Rectal smooth muscle tissue (tissue), 1 donor: Measurements from ENCODE around the gene TRH.

Source experiments
- H3K27ac ChIP-seq: one replicate; pipeline ENCODE4 v1.7.0; 2013; ENCODE audit warnings: low read depth, low read length, inconsistent platforms
- H3K27me3 ChIP-seq: one replicate; pipeline ENCODE4 v1.7.0; 2013; ENCODE audit warnings: low read length; ENCODE audit not compliant: control insufficient read depth, insufficient read depth
- H3K36me3 ChIP-seq: one replicate; pipeline ENCODE4 v1.7.0; 2013; ENCODE audit warnings: low read length; ENCODE audit not compliant: control insufficient read depth, insufficient read depth
- H3K4me1 ChIP-seq: one replicate; pipeline ENCODE4 v1.7.0; 2013; ENCODE audit warnings: low read length; ENCODE audit not compliant: control insufficient read depth, insufficient read depth
- H3K4me3 ChIP-seq: one replicate; pipeline ENCODE4 v1.7.0; 2013; ENCODE audit warnings: low read length
- H3K9ac ChIP-seq: one replicate; pipeline ENCODE4 v1.7.0; 2013; ENCODE audit warnings: low read length

TRH gene

GRCh38 chr3:129974564-129974832, at the start of gene TRH:
Gene TRH (plus strand): TSS chr3:129974720. CDS start chr3:129975817, 1,097 bp downstream.
- no peak within 1 kb of the TSS for H3K9ac ChIP-seq

GRCh38 chr3:129927072-129927471, 47.4 kb upstream of the TRH start:
- no peaks in the 10 kb centered on the region for H3K27me3 ChIP-seq
- H3K36me3 ChIP-seq: no peaks in the 10 kb centered on the region
- H3K4me3 ChIP-seq: no peak overlapping the region
- no peak overlapping the region for H3K27ac ChIP-seq
- no peak overlapping the region for H3K9ac ChIP-seq
- H3K4me1 ChIP-seq: no peaks in the 10 kb centered on the region

More at GRCh38 chr3:129974564-129974832, at the start of gene TRH:
- H3K27me3 ChIP-seq: peaks cover 26% of the 10 kb centered on the region
- no peaks in the 10 kb centered on the region for H3K36me3 ChIP-seq
- H3K4me1 ChIP-seq: no peaks in the 10 kb centered on the region
- H3K27ac ChIP-seq: no peak within 1 kb of the TSS
- peak within 1 kb of the TSS; percentile 41 for H3K4me3 ChIP-seq

GRCh38 chr3:129929383-129929782, 45.1 kb upstream of the TRH start:
- Histone ChIP-seq H3K4me1 (no peaks in the 10 kb centered on the region), H3K27ac (no peak overlapping the region), H3K36me3 (no peaks in the 10 kb centered on the region), H3K4me3 (no peak overlapping the region), H3K9ac (no peak overlapping the region), H3K27me3 (no peaks in the 10 kb centered on the region)

GRCh38 chr3:129933471-129933870, 41.0 kb upstream of the TRH start:
- no peak overlapping the region for H3K9ac ChIP-seq
- H3K4me1 ChIP-seq: no peaks in the 10 kb centered on the region
- H3K27ac ChIP-seq: no peak overlapping the region
- no peak overlapping the region for H3K4me3 ChIP-seq
- no peaks in the 10 kb centered on the region for H3K27me3 ChIP-seq
- no peaks in the 10 kb centered on the region for H3K36me3 ChIP-seq

- H3K27me3 ChIP-seq: no peaks in the 10 kb centered on the region
- H3K4me3 ChIP-seq: no peak overlapping the region
- H3K9ac ChIP-seq: no peak overlapping the region
- no peak overlapping the region for H3K27ac ChIP-seq
- H3K36me3 ChIP-seq: no peaks in the 10 kb centered on the region
- H3K4me1 ChIP-seq: no peaks in the 10 kb centered on the region
Measured at GRCh38 chr3:129934234-129935123, 40.0 kb upstream of the TRH start.

GRCh38 chr3:129936757-129937156, 37.8 kb upstream of the TRH start:
- Histone ChIP-seq H3K27me3 (no peaks in the 10 kb centered on the region), H3K27ac (peak overlapping the region; percentile 26), H3K9ac (peak overlapping the region; percentile 34)

GRCh38 chr3:129937717-129938116, 36.8 kb upstream of the TRH start:
- Histone ChIP-seq H3K4me3 (no peak overlapping the region), H3K36me3 (no peaks in the 10 kb centered on the region), H3K27me3 (no peaks in the 10 kb centered on the region), H3K4me1 (no peaks in the 10 kb centered on the region), H3K27ac (no peak overlapping the region), H3K9ac (no peak overlapping the region)

More at GRCh38 chr3:129936757-129937156, 37.8 kb upstream of the TRH start:
- H3K4me1 ChIP-seq: no peaks in the 10 kb centered on the region
- H3K36me3 ChIP-seq: no peaks in the 10 kb centered on the region
- peak overlapping the region; percentile 55 for H3K4me3 ChIP-seq

GRCh38 chr3:129938140-129938930, 36.2 kb upstream of the TRH start:
- Histone ChIP-seq H3K9ac (no peak overlapping the region), H3K27me3 (no peaks in the 10 kb centered on the region)

GRCh38 chr3:129940086-129940485, 34.4 kb upstream of the TRH start:
- Histone ChIP-seq H3K36me3 (no peaks in the 10 kb centered on the region), H3K27ac (no peak overlapping the region), H3K9ac (no peak overlapping the region), H3K4me3 (no peak overlapping the region), H3K4me1 (no peaks in the 10 kb centered on the region), H3K27me3 (no peaks in the 10 kb centered on the region)

More at GRCh38 chr3:129938140-129938930, 36.2 kb upstream of the TRH start:
- Histone ChIP-seq H3K4me3 (no peak overlapping the region), H3K36me3 (no peaks in the 10 kb centered on the region), H3K27ac (no peak overlapping the region), H3K4me1 (no peaks in the 10 kb centered on the region)

- H3K36me3 ChIP-seq: no peaks in the 10 kb centered on the region
- H3K4me3 ChIP-seq: no peak overlapping the region
- no peaks in the 10 kb centered on the region for H3K27me3 ChIP-seq
- H3K4me1 ChIP-seq: no peaks in the 10 kb centered on the region
- no peak overlapping the region for H3K27ac ChIP-seq
- H3K9ac ChIP-seq: no peak overlapping the region
Measured at GRCh38 chr3:129942296-129942695, 32.2 kb upstream of the TRH start.

- H3K4me1 ChIP-seq: no peaks in the 10 kb centered on the region
- H3K27me3 ChIP-seq: no peaks in the 10 kb centered on the region
- H3K4me3 ChIP-seq: no peak overlapping the region
- no peak overlapping the region for H3K9ac ChIP-seq
- H3K36me3 ChIP-seq: no peaks in the 10 kb centered on the region
- H3K27ac ChIP-seq: no peak overlapping the region
Measured at GRCh38 chr3:129943020-129943419, 31.5 kb upstream of the TRH start.

- H3K4me3 ChIP-seq: no peak overlapping the region
- H3K27me3 ChIP-seq: no peaks in the 10 kb centered on the region
- no peak overlapping the region for H3K27ac ChIP-seq
- no peak overlapping the region for H3K9ac ChIP-seq
- no peaks in the 10 kb centered on the region for H3K4me1 ChIP-seq
- H3K36me3 ChIP-seq: no peaks in the 10 kb centered on the region
Measured at GRCh38 chr3:129944709-129945108, 29.8 kb upstream of the TRH start.
